ENCODE results near the gene CRABP1.

DNA sequence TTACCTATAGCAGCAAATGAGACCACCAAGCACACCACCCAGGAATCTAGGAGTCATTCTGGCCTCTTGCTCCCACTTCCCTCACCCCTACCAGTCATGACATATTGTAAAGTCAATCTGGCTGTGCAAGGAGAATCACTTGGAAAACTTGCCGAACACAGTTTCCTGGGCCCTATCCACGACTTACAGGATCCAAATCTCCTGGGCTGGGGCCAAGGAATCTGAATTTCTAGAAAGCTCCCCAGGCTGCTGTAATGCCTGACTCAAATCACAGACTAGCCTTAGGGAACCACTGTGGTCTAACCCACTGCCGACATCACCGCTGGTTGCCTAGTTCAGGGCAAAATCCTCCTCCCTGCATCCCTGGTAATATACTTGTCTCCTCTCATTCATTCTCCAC is 4.2 kb upstream of the CRABP1 start:
- no peak for TF ChIP-seq POLR2A (IDR thresholded peaks at IDR 0.05; ENCODE audit: low read length)
- TF ChIP-seq GATA1 (IDR thresholded peaks at IDR 0.05; ENCODE audit: low read depth, low read length): no peak

All from erythroblast (primary cell).